ENCODE measurements around the gene PLCB3. TPM values are rescaled to one million over a fixed set of nuclear protein-coding genes. Genes with fewer than 3 reads are reported as not detected.

The PLCB3 gene
- total and polyA plus RNA-seq, 2 of the 13 experiments (the other 11 are each of a cell fraction or from before 2014, with no cell fraction given): 7.5 to 13.8 TPM

DNA sequence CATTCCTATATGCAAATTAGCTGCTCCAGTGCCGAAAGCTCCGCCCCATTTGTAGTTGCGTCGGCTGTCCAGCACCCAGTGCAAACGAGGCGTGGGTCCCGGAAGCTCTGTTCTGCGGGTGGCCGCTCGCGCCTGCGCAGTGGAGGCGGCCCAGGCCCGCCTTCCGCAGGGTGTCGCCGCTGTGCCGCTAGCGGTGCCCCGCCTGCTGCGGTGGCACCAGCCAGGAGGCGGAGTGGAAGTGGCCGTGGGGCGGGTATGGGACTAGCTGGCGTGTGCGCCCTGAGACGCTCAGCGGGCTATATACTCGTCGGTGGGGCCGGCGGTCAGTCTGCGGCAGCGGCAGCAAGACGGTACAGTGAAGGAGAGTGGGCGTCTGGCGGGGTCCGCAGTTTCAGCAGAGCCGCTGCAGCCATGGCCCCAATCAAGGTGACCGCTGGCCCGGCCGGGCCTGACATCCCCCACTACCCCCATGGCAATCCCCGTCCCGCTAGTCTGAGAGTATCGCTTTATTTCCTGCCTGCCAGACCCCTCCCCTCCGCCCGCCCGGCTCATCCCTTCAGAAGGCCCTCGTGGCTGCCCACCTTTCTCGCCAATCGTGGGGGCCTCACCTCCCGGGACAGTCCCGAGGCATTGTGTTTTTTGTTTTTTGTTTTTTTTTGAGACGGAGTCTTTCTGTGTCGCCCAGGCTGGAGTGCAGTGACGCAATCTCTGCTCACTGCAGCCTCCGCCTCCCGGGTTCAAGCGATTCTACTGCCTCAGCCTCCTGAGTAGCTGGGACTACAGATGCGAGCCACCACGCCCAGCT is 66.8 kb downstream of the PLCB3 start, which contains the start of gene PRDX5 (continued):
- TF ChIP-seq SOX13 (IDR thresholded peaks at IDR 0.05) (no peak), SOX13 (CRISPR knock-in tag; conservative IDR thresholded peaks at IDR 0.05 in 1 of 2, IDR thresholded peaks at IDR 0.05 in 1 of 2) (no peak), MAFF (IDR thresholded peaks at IDR 0.05; ENCODE audit: low read depth, low read length) (no peak), MYNN (CRISPR knock-in tag; IDR thresholded peaks at IDR 0.05; ENCODE audit: low read depth) (no peak), REL (CRISPR knock-in tag; conservative IDR thresholded peaks at IDR 0.05) (no peak), CBX2 (IDR thresholded peaks at IDR 0.05; ENCODE audit: low read depth, low read length) (no peak), CBX2 (CRISPR knock-in tag; IDR thresholded peaks at IDR 0.05; ENCODE audit: low read depth) (no peak), ZMYM2 (CRISPR knock-in tag; IDR thresholded peaks at IDR 0.05) (no peak), RCOR2 (CRISPR knock-in tag; IDR thresholded peaks at IDR 0.05) (no peak), ZNF558 (CRISPR knock-in tag; IDR thresholded peaks at IDR 0.05; ENCODE audit: borderline replicate concordance) (peak; percentile 59; the same call in 1 of the 2 replicates), JARID2 (CRISPR knock-in tag; IDR thresholded peaks at IDR 0.05; ENCODE audit: insufficient replicate concordance) (no peak), SUZ12 (IDR thresholded peaks at IDR 0.05; ENCODE audit: low read depth, low read length) (no peak), RXRB (CRISPR knock-in tag; IDR thresholded peaks at IDR 0.05; ENCODE audit: borderline replicate concordance) (no peak)
- TF ChIP-seq, protein P1, sequence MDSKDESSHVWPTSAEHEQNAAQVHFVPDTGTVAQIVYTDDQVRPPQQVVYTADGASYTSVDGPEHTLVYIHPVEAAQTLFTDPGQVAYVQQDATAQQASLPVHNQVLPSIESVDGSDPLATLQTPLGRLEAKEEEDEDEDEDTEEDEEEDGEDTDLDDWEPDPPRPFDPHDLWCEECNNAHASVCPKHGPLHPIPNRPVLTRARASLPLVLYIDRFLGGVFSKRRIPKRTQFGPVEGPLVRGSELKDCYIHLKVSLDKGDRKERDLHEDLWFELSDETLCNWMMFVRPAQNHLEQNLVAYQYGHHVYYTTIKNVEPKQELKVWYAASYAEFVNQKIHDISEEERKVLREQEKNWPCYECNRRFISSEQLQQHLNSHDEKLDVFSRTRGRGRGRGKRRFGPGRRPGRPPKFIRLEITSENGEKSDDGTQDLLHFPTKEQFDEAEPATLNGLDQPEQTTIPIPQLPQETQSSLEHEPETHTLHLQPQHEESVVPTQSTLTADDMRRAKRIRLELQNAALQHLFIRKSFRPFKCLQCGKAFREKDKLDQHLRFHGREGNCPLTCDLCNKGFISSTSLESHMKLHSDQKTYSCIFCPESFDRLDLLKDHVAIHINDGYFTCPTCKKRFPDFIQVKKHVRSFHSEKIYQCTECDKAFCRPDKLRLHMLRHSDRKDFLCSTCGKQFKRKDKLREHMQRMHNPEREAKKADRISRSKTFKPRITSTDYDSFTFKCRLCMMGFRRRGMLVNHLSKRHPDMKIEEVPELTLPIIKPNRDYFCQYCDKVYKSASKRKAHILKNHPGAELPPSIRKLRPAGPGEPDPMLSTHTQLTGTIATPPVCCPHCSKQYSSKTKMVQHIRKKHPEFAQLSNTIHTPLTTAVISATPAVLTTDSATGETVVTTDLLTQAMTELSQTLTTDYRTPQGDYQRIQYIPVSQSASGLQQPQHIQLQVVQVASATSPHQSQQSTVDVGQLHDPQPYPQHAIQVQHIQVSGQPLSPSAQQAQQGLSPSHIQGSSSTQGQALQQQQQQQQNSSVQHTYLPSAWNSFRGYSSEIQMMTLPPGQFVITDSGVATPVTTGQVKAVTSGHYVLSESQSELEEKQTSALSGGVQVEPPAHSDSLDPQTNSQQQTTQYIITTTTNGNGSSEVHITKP (CRISPR knock-in tag; IDR thresholded peaks at IDR 0.05; ENCODE audit: low read depth): no peak
- TF ChIP-seq, protein P2, sequence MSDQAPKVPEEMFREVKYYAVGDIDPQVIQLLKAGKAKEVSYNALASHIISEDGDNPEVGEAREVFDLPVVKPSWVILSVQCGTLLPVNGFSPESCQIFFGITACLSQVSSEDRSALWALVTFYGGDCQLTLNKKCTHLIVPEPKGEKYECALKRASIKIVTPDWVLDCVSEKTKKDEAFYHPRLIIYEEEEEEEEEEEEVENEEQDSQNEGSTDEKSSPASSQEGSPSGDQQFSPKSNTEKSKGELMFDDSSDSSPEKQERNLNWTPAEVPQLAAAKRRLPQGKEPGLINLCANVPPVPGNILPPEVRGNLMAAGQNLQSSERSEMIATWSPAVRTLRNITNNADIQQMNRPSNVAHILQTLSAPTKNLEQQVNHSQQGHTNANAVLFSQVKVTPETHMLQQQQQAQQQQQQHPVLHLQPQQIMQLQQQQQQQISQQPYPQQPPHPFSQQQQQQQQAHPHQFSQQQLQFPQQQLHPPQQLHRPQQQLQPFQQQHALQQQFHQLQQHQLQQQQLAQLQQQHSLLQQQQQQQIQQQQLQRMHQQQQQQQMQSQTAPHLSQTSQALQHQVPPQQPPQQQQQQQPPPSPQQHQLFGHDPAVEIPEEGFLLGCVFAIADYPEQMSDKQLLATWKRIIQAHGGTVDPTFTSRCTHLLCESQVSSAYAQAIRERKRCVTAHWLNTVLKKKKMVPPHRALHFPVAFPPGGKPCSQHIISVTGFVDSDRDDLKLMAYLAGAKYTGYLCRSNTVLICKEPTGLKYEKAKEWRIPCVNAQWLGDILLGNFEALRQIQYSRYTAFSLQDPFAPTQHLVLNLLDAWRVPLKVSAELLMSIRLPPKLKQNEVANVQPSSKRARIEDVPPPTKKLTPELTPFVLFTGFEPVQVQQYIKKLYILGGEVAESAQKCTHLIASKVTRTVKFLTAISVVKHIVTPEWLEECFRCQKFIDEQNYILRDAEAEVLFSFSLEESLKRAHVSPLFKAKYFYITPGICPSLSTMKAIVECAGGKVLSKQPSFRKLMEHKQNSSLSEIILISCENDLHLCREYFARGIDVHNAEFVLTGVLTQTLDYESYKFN (CRISPR knock-in tag; conservative IDR thresholded peaks at IDR 0.05): peak; percentile 30; the same call in 1 of the 2 replicates
